IMR-90 (cell line): ENCODE data around the gene STARD10. TPM values are rescaled to one million over a fixed set of nuclear protein-coding genes. Genes with fewer than 3 reads are reported as not detected.

Experiments
- ATAC-seq: fragments of 200-7000 bp; cut with Tn5 transposase; 2 replicates; pipeline ENCODE4 v1.9.1; 2020; ENCODE audit warnings: low read depth, mild to moderate bottlenecking, moderate library complexity
- BruUV-seq: library from RNA; stranded (reverse); fragments of 400-500 nt; replicated peaks from 2 replicates; lab custom pipeline; 2021; lab: Mats Ljungman, UMichigan
- CTCF ChIA-PET: fragments of 300-600 bp; formaldehyde crosslinking; extraction: SDS; loops from one replicate; lab custom pipeline; 2021; ENCODE audit warnings: antibody characterized with exemption; lab: Yijun Ruan, JAX
- POLR2A ChIA-PET: fragments of 300-600 bp; sonication (Branson Sonifier 250); formaldehyde crosslinking; loops from one replicate; lab custom pipeline; 2022; ENCODE audit warnings: antibody characterized with exemption; ENCODE audit not compliant: unreplicated experiment; lab: Charles Lee
- DNase-seq: peaks from one replicate; pipeline ENCODE4 v3.0.0; 2013
- H2AFZ ChIP-seq: replicated peaks from 2 replicates; pipeline ENCODE3; 2013; ENCODE audit warnings: low read length, mild to moderate bottlenecking; ENCODE audit not compliant: poor library complexity
- H2AK5ac ChIP-seq: 2 replicates; pipeline ENCODE4 v1.6.1; 2013; ENCODE audit warnings: low read depth, low read length, inconsistent platforms
- H2AK9ac ChIP-seq: replicated peaks from 2 replicates; pipeline ENCODE3; 2013; ENCODE audit warnings: mild to moderate bottlenecking, low read depth, low read length, moderate library complexity; ENCODE audit not compliant: poor library complexity
- H2BK120ac ChIP-seq: 2 replicates; pipeline ENCODE4 v1.6.1; 2013; ENCODE audit warnings: low read depth, low read length, inconsistent platforms
- H2BK15ac ChIP-seq: 3 replicates; pipeline ENCODE4 v1.6.1; 2013; ENCODE audit warnings: low read depth, low read length, inconsistent platforms
- H2BK20ac ChIP-seq: 2 replicates; pipeline ENCODE4 v1.6.1; 2013; ENCODE audit warnings: low read depth, mild to moderate bottlenecking, inconsistent platforms, low read length, moderate library complexity
- H2BK5ac ChIP-seq: 2 replicates; pipeline ENCODE4 v1.6.1; 2013; ENCODE audit warnings: mild to moderate bottlenecking, low read depth, low read length, inconsistent platforms; ENCODE audit not compliant: poor library complexity, severe bottlenecking
- H3K14ac ChIP-seq: replicated peaks from 2 replicates; pipeline ENCODE4 v1.6.1; 2013; ENCODE audit warnings: low read depth, low read length, inconsistent platforms
- H3K18ac ChIP-seq: 2 replicates; pipeline ENCODE4 v1.6.1; 2013; ENCODE audit warnings: low read depth, low read length, control low read depth
- H3K23ac ChIP-seq: 2 replicates; pipeline ENCODE4 v1.6.1; 2013; ENCODE audit warnings: low read depth, low read length, inconsistent platforms
- H3K27ac ChIP-seq: 2 replicates; pipeline ENCODE4 v1.5.1; 2013; ENCODE audit warnings: mild to moderate bottlenecking, control low read depth, low read length; ENCODE audit not compliant: insufficient read depth
- H3K27me3 ChIP-seq: 2 replicates; pipeline ENCODE4 v1.6.1; 2013; ENCODE audit warnings: low read length; ENCODE audit not compliant: control insufficient read depth, insufficient read depth
- H3K36me3 ChIP-seq: 2 replicates; pipeline ENCODE4 v1.6.1; 2013; ENCODE audit warnings: low read length, mixed read lengths; ENCODE audit not compliant: control insufficient read depth, insufficient read depth
- H3K4ac ChIP-seq: 2 replicates; pipeline ENCODE4 v1.6.1; 2013; ENCODE audit warnings: low read depth, low read length, inconsistent platforms
- H3K4me1 ChIP-seq: 2 replicates; pipeline ENCODE4 v1.6.1; 2013; ENCODE audit warnings: low read length, mixed read lengths; ENCODE audit not compliant: control insufficient read depth, insufficient read depth
- H3K4me2 ChIP-seq: 2 replicates; pipeline ENCODE4 v1.6.1; 2013; ENCODE audit warnings: low read depth, mild to moderate bottlenecking, control low read depth, low read length, moderate library complexity
- H3K4me3 ChIP-seq: 2 replicates; pipeline ENCODE4 v1.5.1; 2013; ENCODE audit warnings: low read depth, mild to moderate bottlenecking, control low read depth, low read length, moderate library complexity; ENCODE audit not compliant: insufficient read depth
- H3K56ac ChIP-seq: 2 replicates; pipeline ENCODE4 v1.6.1; 2013; ENCODE audit warnings: low read length, inconsistent platforms; ENCODE audit not compliant: insufficient read depth; ENCODE audit errors: extremely low read depth
- H3K79me1 ChIP-seq, 2 experiments: 2 replicates each; pipeline ENCODE4 v1.6.1; 2013; ENCODE audit warnings: low read length in 2 of 2, inconsistent platforms in 1 of 2, low read depth in 1 of 2
- H3K9ac ChIP-seq: 2 replicates; pipeline ENCODE4 v1.6.1; 2013; ENCODE audit warnings: low read depth, low read length, control low read depth
- H3K9me1 ChIP-seq: 2 replicates; pipeline ENCODE4 v1.6.1; 2013; ENCODE audit warnings: low read length, inconsistent platforms; ENCODE audit not compliant: insufficient read depth
- H3K9me3 ChIP-seq: 2 replicates; pipeline ENCODE4 v1.6.1; 2013; ENCODE audit warnings: low read length; ENCODE audit not compliant: control insufficient read depth, insufficient read depth
- H4K20me1 ChIP-seq: 2 replicates; pipeline ENCODE4 v1.6.1; 2013; ENCODE audit warnings: low read length, inconsistent platforms; ENCODE audit not compliant: insufficient read depth
- H4K5ac ChIP-seq: 2 replicates; pipeline ENCODE4 v1.6.1; 2013; ENCODE audit warnings: mild to moderate bottlenecking, low read depth, low read length, control low read depth
- H4K8ac ChIP-seq, 2 experiments: 2 replicates each; pipeline ENCODE4 v1.6.1; 2013; ENCODE audit warnings: low read depth in 2 of 2, low read length in 2 of 2, control low read depth in 1 of 2, inconsistent platforms in 1 of 2
- H4K91ac ChIP-seq: 2 replicates; pipeline ENCODE4 v1.6.1; 2013; ENCODE audit warnings: low read depth, low read length, inconsistent platforms; ENCODE audit not compliant: insufficient read depth
- BHLHE40 ChIP-seq: fragments of 150-350 bp; IDR thresholded peaks from 2 replicates; pipeline ENCODE4 v1.6.1; 2016; ENCODE audit warnings: mild to moderate bottlenecking, low read depth, low read length
- CEBPB ChIP-seq: IDR thresholded peaks from 2 replicates; pipeline ENCODE4 v1.6.1; 2012; ENCODE audit warnings: low read depth, low read length, improper control_type of control experiment
- CTCF ChIP-seq: conservative IDR thresholded peaks from 2 replicates; pipeline ENCODE4 v1.5.1; 2012; ENCODE audit warnings: mild to moderate bottlenecking, low read depth, low read length, improper control_type of control experiment
- FOS ChIP-seq: fragments of 150-350 bp; IDR thresholded peaks from 2 replicates; pipeline ENCODE4 v1.6.1; 2016; ENCODE audit warnings: low read depth, low read length
- MAFK ChIP-seq: IDR thresholded peaks from 2 replicates; pipeline ENCODE4 v1.6.1; 2012; ENCODE audit warnings: low read depth, low read length, improper control_type of control experiment
- MAZ ChIP-seq: IDR thresholded peaks from 2 replicates; pipeline ENCODE4 v1.6.1; 2012; ENCODE audit warnings: low read depth, mild to moderate bottlenecking, low read length, improper control_type of control experiment, moderate library complexity, borderline replicate concordance
- MXI1 ChIP-seq: IDR thresholded peaks from 2 replicates; pipeline ENCODE4 v1.6.1; 2012; ENCODE audit warnings: low read depth, mild to moderate bottlenecking, low read length, moderate library complexity, borderline replicate concordance
- POLR2A ChIP-seq: IDR thresholded peaks from 2 replicates; pipeline ENCODE4 v1.6.1; 2012; ENCODE audit warnings: mild to moderate bottlenecking, low read depth, low read length
- RAD21 ChIP-seq: IDR thresholded peaks from 2 replicates; pipeline ENCODE4 v1.6.1; 2012; ENCODE audit warnings: low read length, improper control_type of control experiment
- RCOR1 ChIP-seq: IDR thresholded peaks from 2 replicates; pipeline ENCODE4 v1.6.1; 2012; ENCODE audit warnings: mild to moderate bottlenecking, low read length, improper control_type of control experiment; ENCODE audit not compliant: insufficient replicate concordance
- RFX5 ChIP-seq: IDR thresholded peaks from 2 replicates; pipeline ENCODE4 v1.8.0; 2012; ENCODE audit warnings: low read depth, mild to moderate bottlenecking, low read length, moderate library complexity
- SMC3 ChIP-seq: fragments of 150-350 bp; IDR thresholded peaks from 2 replicates; pipeline ENCODE4 v1.6.1; 2016; ENCODE audit warnings: low read depth, mild to moderate bottlenecking, antibody characterized with exemption, low read length, moderate library complexity
- USF2 ChIP-seq: fragments of 150-350 bp; IDR thresholded peaks from 2 replicates; pipeline ENCODE4 v1.6.1; 2017; ENCODE audit warnings: mild to moderate bottlenecking, antibody characterized with exemption, low read length, low read depth
- WGBS, 2 experiments: methylation state at CpG; one replicate each; pipeline versions ENCODE4 v1.1.5 to v1.1.7; 2013; ENCODE audit warnings: missing lambda C conversion rate in 2 of 2; ENCODE audit not compliant: insufficient read length in 1 of 2; ENCODE audit errors: extremely low coverage in 2 of 2; 5-methylcytosine and 5-hydroxymethylcytosine counted together
- dilution Hi-C: fragments of 300-500 bp; cut with HindIII; formaldehyde crosslinking; loops from one replicate; pipeline ENCODE4 v1.14.3; 2018; ENCODE audit warnings: low sequenced_read_pairs; ENCODE audit not compliant: unreplicated experiment
- in situ Hi-C: fragments of 300-500 bp; cut with MboI; formaldehyde crosslinking; loops from 3 replicates; pipeline ENCODE4 v1.14.3; 2019; ENCODE audit warnings: low sequenced_read_pairs, inconsistent platforms, mixed read lengths
- intact Hi-C: fragments of 100-400 bp; cut with micrococcal nuclease; formaldehyde crosslinking; loops from 2 replicates; pipeline ENCODE4 v1.10.0; 2022
- polyA plus RNA-seq, 3 experiments: library from polyadenylated mRNA; depleted of rRNA; stranded (reverse); fragments of >200 nt; gene quantifications; 2 replicates each; pipeline ENCODE4 v1.2.3, GENCODE V29; 2012; ENCODE audit warnings: low replicate concordance in 1 of 3
- total RNA-seq: library from RNA; depleted of rRNA; stranded (reverse); fragments of >200 nt; gene quantifications from 2 replicates; pipeline ENCODE4 v1.2.3, GENCODE V29; 2012

Gene STARD10
- total and polyA plus RNA-seq, 2 of the 4 experiments (the other 2 are of a cell fraction): 23.8 to 37.4 TPM

GRCh38 chr11:72780296-72781062 is 13.4 kb downstream of the STARD10 start (continued):
- TF ChIP-seq MXI1: no peak

- Histone ChIP-seq H2BK120ac (no peak overlapping the region), H4K91ac (no peak overlapping the region), H2BK5ac (no peak overlapping the region), H3K9me3 (no peaks in the 10 kb centered on the region), H2AK5ac (peak overlapping the region; percentile 33; the same call in 1 of the 2 replicates), H3K18ac (no peak overlapping the region), H2BK15ac (no peak overlapping the region), H3K4me3 (no peak overlapping the region), H3K27ac (no peak overlapping the region), H2AFZ (no peak overlapping the region), H3K79me1 (no peaks in the 10 kb centered on the region), H3K4me1 (peaks cover 6% of the 10 kb centered on the region), H3K23ac (no peak overlapping the region), H4K20me1 (no peaks in the 10 kb centered on the region), H3K4me2 (no peak overlapping the region), H3K27me3 (peaks cover 4% of the 10 kb centered on the region; the same call in 1 of the 2 replicates), H3K9ac (no peak overlapping the region), H4K8ac (no peak overlapping the region), H3K9me1 (no peaks in the 10 kb centered on the region), H2BK20ac (no peak overlapping the region), H3K36me3 (no peaks in the 10 kb centered on the region), H2AK9ac (no peak overlapping the region), H3K14ac (no peak overlapping the region), H3K4ac (no peak overlapping the region), H4K5ac (no peak overlapping the region), H3K56ac (no peak overlapping the region)
- no peak for DNase-seq
- ChIA-PET CTCF (no interaction called here), POLR2A (no interaction called here)
- in situ Hi-C loops (no loop called here), dilution Hi-C loops (no loop called here), intact Hi-C loops (no loop called here)
- ATAC-seq: no peak
- BruUV-seq: no TSS peak
- 60% methylated on average over 1 of the region's 4 CpGs; no CpG with 5 or more reads in 1 of the 2 experiments for whole genome bisulfite sequencing, 2 experiments
- TF ChIP-seq RCOR1: no peak
- TF ChIP-seq CTCF: no peak
- TF ChIP-seq RAD21: no peak
- no peak for TF ChIP-seq MAZ
- no peak for TF ChIP-seq CEBPB
- TF ChIP-seq MAFK: no peak
- no peak for TF ChIP-seq POLR2A
- TF ChIP-seq RFX5: no peak
- TF ChIP-seq BHLHE40: no peak
- TF ChIP-seq SMC3: no peak
- TF ChIP-seq FOS: no peak
- TF ChIP-seq USF2: no peak
Observed at GRCh38 chr11:72779495-72780128, 14.2 kb downstream of the STARD10 start.
